HG02870 (cell line): Measurements from ENCODE around the gene ERCC1.
"Not testable (repeated sequence)": the region's sequence is repeated elsewhere in the genome, so short reads cannot be mapped to it uniquely, and the experiment has no call there.

Experiments used
- ATAC-seq: cut with Tn5 transposase; IDR thresholded peaks from one replicate; pipeline ENCODE4 v1.9.1; 2021; ENCODE audit warnings: mild to moderate bottlenecking, moderate library complexity; ENCODE audit not compliant: unreplicated experiment

The ERCC1 gene

DNA sequence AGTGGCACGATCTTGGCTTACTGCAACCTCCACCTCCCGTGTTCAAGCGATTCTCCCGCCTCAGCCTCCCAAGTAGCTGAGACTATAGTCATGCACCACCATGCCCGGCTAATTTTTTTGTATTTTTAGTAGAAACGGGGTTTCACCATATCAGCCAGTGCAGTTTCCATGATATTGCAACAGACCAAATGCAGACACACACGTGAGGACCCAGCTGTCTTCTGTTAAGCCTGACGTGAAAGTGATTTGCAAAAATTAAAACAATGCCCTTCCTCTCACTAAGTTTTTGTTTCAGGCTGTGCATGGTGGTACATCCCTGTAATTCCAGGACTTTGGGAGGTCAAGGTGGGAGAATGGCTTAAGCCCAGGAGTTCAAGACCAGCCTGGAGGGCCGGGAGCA is 7.3 kb upstream of the ERCC1 start:
- not testable (repeated sequence) for ATAC-seq

DNA sequence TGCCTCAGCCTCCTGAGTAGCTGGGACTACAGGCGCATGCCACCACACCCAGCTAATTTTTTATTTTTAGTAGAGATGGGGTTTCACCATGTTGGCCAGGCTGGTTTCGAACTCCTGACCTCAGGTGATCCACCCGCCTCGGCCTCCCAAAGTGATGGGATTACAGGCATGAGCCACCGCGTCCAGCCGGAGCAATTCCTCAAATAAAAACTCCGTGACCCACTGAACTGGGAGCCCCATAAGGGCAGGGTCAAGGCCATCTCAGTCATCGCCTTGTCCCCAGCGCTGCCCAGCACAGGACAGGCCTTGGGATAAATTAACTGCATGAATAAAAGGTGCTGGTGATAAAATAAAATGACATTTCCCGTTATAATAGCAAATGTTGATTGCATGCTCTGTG is 6.2 kb upstream of the ERCC1 start:
- not testable (repeated sequence) for ATAC-seq

DNA sequence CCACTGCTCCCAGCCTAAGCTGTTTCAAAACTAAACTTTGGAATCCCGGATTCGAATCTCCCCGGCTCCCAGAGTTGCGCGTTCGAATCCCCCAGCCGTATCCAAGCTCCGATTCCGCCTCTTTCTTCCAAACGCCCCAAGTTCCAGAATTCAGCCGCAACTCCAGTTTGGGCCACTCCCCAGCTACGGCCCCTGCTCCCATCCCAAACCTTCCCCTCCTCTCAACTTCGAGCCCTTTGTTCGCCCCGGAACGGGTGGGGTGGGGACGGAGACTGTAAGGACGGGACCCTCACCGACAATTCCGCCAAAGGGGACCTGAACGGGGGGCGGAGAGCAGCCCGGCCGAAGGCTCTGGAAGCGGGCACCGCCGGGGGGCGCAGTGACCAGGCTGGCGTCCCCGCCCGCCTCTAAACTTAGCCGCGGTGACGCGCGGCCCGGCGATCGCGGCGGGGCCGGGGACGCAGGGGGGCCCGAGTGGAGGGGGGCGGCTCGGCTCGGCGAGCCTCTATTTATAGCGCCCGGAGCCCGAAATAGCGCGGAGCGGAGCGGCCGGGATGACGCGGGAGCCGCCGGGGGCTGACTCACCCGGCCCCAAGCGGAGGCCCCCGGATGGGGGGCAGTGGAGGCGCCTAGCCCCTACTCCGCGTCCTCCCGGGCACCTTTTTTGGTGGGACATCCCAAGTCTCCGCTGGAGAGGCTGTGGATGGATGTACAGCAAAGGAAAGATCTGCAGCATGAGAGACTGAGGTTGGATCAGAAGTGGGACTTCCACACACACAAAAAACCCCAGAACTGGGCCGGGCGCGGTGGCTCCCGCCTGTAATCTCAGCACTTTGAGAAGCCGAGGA is 4.9 kb upstream of the ERCC1 start:
- ATAC-seq, result no peak

DNA sequence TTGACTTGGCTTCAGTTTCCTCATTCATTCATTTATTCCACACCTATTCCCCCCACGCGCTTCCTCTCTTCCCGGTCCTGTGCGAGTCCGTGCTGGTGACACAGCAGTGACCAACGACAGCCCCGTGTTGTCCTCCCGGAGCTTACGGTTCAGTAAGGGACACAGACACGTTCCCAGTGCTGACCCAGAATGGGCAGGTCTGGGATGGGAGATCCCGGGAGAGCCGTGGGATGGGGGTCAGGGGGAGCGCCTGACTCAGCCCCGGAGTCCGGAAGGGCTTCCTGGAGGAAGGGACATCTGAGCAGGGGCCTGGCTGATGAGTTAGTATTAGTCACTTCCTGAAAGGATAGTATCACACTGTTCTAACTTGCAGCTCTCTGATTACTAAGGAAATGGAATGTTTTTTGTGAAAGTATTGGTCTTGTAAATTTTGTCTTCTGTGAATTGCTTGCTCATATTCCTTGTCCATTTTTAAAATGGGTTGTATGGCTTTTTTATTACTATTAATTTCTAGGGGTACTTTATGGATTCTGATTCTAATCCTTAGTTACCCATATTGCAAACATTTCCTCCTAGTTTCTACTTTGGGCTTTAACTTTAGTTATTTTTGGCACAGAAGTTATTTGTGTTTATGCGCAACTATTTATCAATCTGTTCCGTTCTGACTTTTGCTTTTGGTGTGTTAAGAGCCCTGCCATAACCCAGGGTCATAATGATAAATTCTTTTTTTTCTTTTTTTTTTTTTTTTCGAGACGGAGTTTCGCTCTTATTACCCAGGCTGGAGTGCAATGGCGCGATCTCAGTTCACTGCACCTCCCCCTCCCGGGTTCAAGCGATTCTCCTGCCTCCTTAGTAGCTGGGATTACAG is 708 bp upstream of the ERCC1 start:
- ATAC-seq, result no peak

DNA sequence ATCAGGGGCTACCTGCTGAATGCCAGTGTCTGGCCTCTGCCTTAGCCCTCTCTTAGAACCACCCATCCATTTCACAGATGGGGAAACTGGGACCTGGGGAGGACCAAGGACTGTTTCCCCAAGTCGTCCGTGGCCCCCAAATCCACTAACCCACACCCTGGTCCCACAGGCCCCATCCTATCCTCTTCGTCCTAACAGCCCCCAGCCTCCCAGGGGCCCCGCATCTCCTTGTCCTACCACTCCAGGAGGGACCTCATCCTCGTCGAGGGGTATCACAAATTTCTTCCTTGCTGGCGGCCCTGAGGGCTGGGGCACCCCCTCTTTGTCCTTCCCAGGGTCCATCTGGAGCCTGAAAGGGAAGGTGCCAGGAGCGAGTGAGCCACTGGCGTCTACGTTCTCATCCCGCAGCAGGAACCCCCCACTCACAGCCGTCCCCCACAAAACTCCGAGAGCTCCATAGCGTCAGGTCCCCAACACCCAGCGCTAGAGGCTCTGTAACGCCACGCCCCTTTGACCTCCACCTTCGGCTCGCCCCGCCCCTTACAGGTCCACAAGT is 606 bp downstream of the ERCC1 start:
- ATAC-seq, result no peak

DNA sequence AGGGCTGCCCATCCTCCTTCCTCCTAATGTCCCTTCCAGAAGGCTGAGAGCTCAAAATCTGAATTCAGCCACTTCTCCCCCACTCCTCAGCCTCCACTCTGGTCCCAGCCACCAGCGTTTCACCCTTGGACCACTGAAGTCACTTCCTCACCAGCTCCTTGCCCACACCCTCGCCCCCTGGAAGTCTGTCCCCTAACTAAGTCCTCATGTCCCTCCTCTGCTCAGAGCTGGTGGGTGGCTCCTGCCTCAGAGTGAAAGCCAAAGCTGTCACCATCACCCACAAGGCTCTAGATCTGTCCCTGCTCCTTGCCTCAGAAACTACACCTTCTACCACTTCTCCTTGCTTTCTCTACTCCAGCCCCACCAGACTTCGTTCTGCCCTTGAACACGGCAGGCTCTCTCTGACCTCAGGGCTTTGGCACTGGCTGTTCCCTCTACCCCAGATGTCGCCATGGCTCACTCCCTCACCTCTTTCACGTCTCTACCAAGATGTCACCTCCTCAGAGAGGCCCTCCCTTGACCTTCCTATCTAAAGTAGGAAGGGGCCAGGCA is 1.7 kb downstream of the ERCC1 start:
- ATAC-seq, result no peak

DNA sequence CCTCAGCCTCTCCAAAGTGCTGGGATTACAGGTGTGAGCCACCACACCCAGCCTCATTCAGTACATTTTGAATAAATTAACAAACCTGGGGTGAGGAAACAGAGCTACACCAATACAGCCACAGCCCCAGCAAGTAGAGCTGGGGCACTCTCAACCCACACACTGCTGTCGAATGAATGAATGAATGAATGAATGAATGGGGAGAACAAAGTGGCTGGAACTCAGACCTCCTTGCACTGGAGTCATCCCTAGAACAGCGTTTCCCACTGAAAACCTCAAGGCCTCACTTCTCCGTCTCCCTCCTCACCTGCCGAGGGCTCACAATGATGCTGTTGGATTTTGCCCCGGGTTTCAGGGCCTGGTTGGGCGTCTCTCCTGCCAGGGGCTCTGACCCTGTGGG is 2.8 kb downstream of the ERCC1 start:
- no peak for ATAC-seq

DNA sequence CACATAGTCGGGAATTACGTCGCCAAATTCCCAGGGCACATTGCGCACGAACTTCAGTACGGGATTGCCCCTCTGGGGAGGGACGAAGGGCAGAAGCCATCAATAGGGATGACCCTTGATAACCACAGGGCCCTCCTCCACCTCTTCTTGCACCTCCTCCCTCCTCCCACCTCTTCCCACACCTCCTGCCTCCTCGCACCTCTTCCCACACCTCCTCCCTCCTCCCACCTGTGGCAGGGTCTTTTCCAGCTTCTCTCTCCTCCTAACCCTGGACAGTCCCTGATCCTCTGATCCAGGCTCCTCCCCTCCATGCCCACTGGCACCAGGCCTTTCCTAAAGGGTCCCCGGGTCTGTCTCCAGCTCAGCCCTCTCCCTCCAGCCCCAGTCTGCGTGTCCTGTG is 3.4 kb downstream of the ERCC1 start:
- no peak for ATAC-seq

DNA sequence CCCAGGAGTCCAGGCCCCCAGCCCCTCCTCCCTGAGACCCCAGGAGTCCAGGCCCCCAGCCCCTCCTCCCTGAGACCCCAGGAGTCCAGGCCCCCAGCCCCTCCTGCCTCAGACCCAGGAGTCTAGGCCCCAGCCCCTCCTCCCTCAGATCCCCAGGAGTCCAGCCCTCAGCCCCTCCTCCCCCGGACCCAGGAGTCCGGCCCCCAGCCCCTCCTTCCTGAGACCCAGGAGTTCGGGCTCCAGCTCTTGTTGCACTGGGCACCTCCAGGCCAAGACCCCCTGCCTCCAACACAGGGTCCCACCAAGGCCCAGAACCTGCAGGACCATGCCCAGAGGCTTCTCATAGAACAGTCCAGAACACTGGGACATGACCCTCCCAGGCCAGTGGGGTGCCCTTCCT is 3.8 kb downstream of the ERCC1 start:
- no peak for ATAC-seq

DNA sequence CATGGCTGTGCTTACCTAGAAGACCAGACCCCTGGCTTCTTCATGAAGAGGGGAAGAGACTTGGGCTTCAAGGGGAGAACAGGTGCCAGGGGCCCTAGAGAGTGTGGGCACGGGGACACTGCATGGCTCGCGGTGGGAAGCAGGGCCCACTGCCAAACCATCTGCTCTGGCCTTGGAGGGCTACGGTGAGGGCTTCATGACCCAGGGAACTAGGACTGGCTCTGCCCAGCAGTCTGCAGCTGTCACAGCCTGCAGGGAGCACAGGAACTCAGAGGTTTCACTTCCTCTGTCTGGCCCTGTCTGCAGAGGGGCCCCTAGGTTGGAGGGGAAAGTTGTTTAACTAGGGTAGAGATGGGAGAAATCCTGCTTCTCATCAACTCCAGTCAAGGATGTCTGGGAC is 4.3 kb downstream of the ERCC1 start:
- peak; percentile 52 for ATAC-seq

DNA sequence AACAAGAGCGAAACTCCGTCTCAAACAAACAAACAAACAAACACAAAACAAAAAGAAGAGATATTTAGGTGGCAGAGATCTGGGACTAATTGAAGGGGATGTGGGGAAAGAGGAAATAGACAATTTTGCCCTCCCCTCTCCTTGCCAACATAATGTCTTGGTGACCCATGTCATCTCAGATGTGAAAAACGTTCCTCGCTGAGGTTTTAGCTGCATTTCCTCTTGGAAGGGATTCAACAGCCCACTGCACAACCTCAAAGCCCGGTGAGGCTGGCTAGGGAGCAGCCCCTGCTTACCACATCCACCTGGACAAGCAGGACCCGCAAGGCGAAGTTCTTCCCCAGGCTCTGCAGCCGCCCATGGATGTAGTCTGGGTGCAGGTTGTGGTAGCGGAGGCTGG is 4.9 kb downstream of the ERCC1 start:
- ATAC-seq, result no peak

DNA sequence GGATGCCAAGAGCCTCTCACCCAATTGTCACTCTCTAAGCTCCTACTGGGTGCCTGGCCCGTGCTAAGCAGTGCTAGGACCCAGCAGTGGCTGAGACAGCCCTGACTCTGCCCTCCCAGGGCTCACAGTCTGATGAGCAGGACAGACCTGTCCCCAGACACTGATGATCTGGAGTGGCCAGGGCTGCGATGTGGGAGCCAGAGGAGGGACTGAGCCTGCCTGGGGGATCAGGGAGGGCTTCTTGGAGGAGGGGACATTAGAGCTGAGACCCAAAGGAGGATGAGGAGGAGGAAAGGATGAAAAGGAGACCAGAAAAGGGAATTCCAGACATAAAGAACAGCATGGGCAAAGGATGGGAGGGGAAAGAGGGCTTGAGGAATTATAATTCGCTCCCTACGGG is 6.6 kb downstream of the ERCC1 start:
- ATAC-seq, result no peak

DNA sequence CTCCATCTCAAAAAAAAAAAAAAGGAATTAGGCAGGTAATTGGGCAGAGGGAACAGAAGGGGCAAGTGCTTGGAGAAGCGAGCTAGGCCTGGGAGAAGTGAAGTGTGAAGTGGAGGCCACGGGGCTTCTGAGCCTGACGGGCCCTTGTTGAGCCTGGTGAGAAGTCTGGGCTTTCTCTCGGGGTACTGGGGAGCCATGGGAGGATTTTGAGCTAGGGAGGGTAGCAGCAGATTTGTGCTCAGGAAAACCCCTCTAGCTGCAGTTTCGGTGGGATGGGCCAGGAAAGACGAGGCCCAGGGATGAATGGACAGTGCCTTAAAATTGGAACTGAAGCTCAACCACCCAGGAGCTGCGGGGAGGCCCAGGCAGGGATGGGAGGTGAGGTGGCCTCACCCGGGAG is 9.2 kb downstream of the ERCC1 start:
- ATAC-seq, result no peak

DNA sequence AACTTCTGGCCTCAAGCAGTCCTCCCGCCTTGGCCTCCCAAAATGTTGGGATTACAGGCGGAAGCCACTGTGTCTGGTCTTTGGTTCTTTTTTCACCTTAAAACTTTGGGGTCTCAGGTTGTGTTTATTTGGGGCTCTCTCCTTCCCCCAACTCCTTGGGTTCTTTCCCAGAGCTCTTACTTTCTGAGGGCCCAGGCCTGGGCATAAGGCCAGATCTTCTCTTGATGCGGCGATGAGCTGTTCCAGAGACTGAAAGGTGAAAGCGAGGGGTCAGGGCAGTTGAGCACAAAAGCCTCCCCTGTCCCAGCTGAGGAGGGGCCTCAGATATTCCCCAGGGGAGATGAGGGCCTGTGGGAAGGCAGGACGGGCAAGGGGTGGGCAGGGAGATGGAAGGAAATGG is 10.2 kb downstream of the ERCC1 start:
- no peak for ATAC-seq

DNA sequence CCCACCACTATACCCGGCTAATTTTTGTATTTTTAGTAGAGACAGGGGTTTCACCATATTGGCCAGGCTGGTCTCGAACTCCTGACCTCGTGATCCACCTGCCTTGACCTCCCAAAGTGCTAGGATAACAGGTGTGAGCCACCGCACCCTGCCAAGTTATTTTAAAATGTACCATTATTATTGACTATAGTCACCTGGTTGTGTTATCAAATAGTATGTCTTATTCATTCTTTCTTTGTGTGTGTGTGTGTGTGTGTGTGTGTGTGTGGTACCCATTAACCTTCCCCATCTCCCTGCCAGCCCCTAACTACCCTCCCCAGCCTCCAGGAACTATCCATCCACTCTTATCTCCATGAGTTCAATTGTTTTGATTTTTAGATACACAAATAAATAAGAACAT is 13.4 kb downstream of the ERCC1 start:
- ATAC-seq, result not testable (repeated sequence)

DNA sequence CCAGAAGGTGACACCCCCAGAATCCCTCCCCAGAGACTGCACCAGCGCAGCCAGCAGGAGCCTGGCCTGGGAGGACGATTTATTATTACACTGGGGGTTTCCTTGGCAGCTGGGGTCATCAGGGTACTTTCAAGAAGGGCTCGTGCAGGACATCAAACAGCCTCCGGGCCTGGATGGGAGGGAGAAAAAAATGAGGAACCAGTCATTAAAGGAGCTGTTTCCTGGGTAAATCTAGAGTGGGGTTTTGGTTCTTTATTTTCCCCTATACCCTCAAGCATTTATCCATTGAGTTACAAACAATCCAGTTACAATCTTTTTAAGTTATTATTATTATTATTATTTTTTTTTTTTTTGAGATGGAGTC is 14.2 kb downstream of the ERCC1 start:
- no peak for ATAC-seq

DNA sequence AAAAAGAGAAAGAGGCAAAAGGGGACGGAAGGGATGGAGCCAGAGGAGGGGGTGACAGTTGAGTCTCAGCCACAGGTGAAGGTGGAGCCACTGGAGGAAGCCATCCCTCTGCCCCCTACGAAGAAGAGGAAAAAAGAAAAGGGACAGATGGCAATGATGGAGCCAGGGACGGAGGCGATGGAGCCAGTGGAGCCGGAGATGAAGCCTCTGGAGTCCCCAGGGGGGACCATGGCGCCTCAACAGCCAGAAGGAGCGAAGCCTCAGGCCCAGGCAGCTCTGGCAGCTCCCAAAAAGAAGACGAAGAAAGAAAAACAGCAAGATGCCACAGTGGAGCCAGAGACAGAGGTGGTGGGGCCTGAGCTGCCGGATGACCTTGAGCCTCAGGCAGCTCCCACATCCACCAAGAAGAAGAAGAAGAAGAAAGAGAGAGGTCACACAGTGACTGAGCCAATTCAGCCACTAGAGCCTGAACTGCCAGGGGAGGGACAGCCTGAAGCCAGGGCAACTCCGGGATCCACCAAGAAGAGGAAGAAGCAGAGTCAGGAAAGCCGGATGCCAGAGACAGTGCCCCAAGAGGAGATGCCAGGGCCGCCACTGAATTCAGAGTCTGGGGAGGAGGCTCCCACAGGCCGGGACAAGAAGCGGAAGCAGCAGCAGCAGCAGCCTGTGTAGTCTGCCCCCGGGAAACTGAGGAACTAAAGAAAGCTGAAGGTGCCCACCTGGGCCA is 14.7 kb downstream of the ERCC1 start:
- no peak for ATAC-seq

DNA sequence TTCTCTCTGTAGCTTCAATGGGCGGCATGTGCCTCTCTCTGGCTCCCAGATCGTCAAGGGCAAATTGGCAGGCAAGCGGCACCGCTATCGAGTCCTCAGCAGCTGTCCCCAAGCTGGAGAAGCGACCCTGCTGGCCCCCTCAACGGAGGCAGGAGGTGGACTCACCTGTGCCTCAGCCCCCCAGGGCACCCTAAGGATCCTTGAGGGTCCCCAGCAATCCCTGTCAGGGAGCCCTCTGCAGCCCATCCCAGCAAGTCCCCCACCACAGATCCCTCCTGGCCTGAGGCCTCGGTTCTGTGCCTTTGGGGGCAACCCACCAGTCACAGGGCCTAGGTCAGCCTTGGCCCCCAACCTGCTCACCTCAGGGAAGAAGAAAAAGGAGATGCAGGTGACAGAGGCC is 15.6 kb downstream of the ERCC1 start:
- no peak for ATAC-seq

DNA sequence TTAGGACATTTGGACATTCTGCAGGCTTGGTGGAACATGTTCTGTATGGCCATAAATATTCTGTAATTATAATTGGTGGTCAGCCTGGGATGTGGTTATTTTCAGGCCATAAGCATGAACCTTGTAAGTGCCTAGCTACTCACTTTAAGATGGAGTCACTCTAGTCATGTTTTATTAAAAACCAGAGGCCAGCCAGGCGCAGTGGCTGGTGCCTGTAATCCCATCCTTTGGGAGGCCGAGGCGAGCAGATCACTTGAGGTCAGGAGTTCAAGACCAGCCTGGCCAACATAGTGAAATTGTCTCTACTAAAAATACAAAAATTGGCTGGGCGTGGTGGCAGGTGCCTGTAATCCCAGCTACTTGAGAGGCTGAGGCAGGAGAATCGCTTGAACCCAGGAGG is 16.1 kb downstream of the ERCC1 start:
- ATAC-seq, result not testable (repeated sequence)

DNA sequence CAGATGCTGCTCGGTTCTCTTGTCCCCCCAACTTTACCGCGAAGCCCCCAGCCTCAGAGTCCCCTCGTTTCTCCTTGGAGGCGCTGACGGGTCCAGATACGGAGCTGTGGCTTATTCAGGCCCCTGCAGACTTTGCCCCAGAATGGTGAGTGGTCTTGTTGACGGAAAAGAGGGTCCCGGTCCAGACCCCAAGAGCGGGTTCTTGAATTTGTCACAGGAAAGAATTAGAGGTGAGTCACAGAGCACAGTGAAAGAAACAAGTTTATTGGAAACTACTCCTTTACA is 16.7 kb downstream of the ERCC1 start:
- ATAC-seq, result no peak
